Neural progenitor cell (in vitro differentiated cells): ENCODE results near the gene GRK3.

Experiments
- CTCF ChIP-seq: fragments of 200-600 bp; sonication (generic); IDR thresholded peaks from 2 replicates; pipeline ENCODE4 v1.5.1; 2017; ENCODE audit warnings: antibody characterized with exemption, mild to moderate bottlenecking
- EZH2 ChIP-seq: fragments of 200-600 bp; sonication (generic); IDR thresholded peaks from 2 replicates; pipeline ENCODE4 v1.6.1; 2017; ENCODE audit warnings: antibody characterized with exemption, mild to moderate bottlenecking, moderate library complexity
- EZH2phosphoT487 ChIP-seq: fragments of 200-600 bp; sonication (generic); IDR thresholded peaks from 2 replicates; pipeline ENCODE4 v1.6.1; 2017; ENCODE audit warnings: antibody characterized with exemption

- TF ChIP-seq CTCF (no peak), EZH2phosphoT487 (no peak), EZH2 (no peak)
These were observed 105.0 kb downstream of the GRK3 start for GRCh38 chr22:25669253-25670069.
